ENCODE measurements around the gene TUBG1. TPM values are rescaled to one million over a fixed set of nuclear protein-coding genes. Genes with fewer than 3 reads are reported as not detected.

The TUBG1 gene
- total RNA-seq, 1 donor from 2014 or later = 53.9 TPM

GRCh38 chr17:42566883-42567573, 42.5 kb upstream of the TUBG1 start, which contains the start of gene MLX:
Gene MLX, plus strand, starts transcription at chr17:42567100. Its CDS starts 25 bp downstream, at chr17:42567125.
- no peaks in the 10 kb centered on the region for H3K9me3 Mint-ChIP-seq (ENCODE audit: low read depth)
- peaks cover 8% of the 10 kb centered on the region for H3K36me3 Mint-ChIP-seq (ENCODE audit: insufficient read depth)
- no peak for TF ChIP-seq CTCF (IDR thresholded peaks at IDR 0.05; ENCODE audit: unreplicated experiment)
- H3K27ac Mint-ChIP-seq = peak within 1 kb of the TSS; percentile 79
- H3K4me1 Mint-ChIP-seq (ENCODE audit: low read depth) = peaks cover 17% of the 10 kb centered on the region
- DNase-seq (ENCODE audit: low spot score, unreplicated experiment) = peak; percentile 88
- H3K4me3 Mint-ChIP-seq (ENCODE audit: low read depth) = peak within 1 kb of the TSS; percentile 91
- no peaks in the 10 kb centered on the region for H3K27me3 Mint-ChIP-seq

- no peak for DNase-seq (ENCODE audit: low spot score, unreplicated experiment)
- H3K27ac Mint-ChIP-seq = no peak overlapping the region
These were observed 41.0 kb upstream of the TUBG1 start for GRCh38 chr17:42568341-42569111.

GRCh38 chr17:42571435-42572225, 37.9 kb upstream of the TUBG1 start:
- DNase-seq (ENCODE audit: low spot score, unreplicated experiment) = no peak
- no peak overlapping the region for H3K4me3 Mint-ChIP-seq (ENCODE audit: low read depth)

More at GRCh38 chr17:42568341-42569111, 41.0 kb upstream of the TUBG1 start:
- no peak for TF ChIP-seq CTCF (IDR thresholded peaks at IDR 0.05; ENCODE audit: unreplicated experiment)
- H3K4me1 Mint-ChIP-seq (ENCODE audit: low read depth) = peaks cover 9% of the 10 kb centered on the region
- no peaks in the 10 kb centered on the region for H3K9me3 Mint-ChIP-seq (ENCODE audit: low read depth)
- H3K4me3 Mint-ChIP-seq (ENCODE audit: low read depth) = peak overlapping the region; percentile 33
- H3K27me3 Mint-ChIP-seq = no peaks in the 10 kb centered on the region
- H3K36me3 Mint-ChIP-seq (ENCODE audit: insufficient read depth) = peaks cover 14% of the 10 kb centered on the region

GRCh38 chr17:42573095-42573494, 36.4 kb upstream of the TUBG1 start:
- Mint-ChIP-seq H3K27ac (no peak overlapping the region), H3K4me3 (ENCODE audit: low read depth) (no peak overlapping the region), H3K4me1 (ENCODE audit: low read depth) (peaks cover 15% of the 10 kb centered on the region), H3K9me3 (ENCODE audit: low read depth) (no peaks in the 10 kb centered on the region), H3K36me3 (ENCODE audit: insufficient read depth) (peaks cover 17% of the 10 kb centered on the region), H3K27me3 (no peaks in the 10 kb centered on the region)
- no peak for TF ChIP-seq CTCF (IDR thresholded peaks at IDR 0.05; ENCODE audit: unreplicated experiment)
- no peak for DNase-seq (ENCODE audit: low spot score, unreplicated experiment)

More at GRCh38 chr17:42571435-42572225, 37.9 kb upstream of the TUBG1 start:
- Mint-ChIP-seq H3K27ac (no peak overlapping the region), H3K9me3 (ENCODE audit: low read depth) (no peaks in the 10 kb centered on the region), H3K36me3 (ENCODE audit: insufficient read depth) (peaks cover 17% of the 10 kb centered on the region), H3K27me3 (no peaks in the 10 kb centered on the region), H3K4me1 (ENCODE audit: low read depth) (peaks cover 10% of the 10 kb centered on the region)
- TF ChIP-seq CTCF (IDR thresholded peaks at IDR 0.05; ENCODE audit: unreplicated experiment) = no peak

GRCh38 chr17:42574463-42574862, 35.0 kb upstream of the TUBG1 start:
- H3K4me1 Mint-ChIP-seq (ENCODE audit: low read depth) = peaks cover 18% of the 10 kb centered on the region
- no peak overlapping the region for H3K27ac Mint-ChIP-seq
- TF ChIP-seq CTCF (IDR thresholded peaks at IDR 0.05; ENCODE audit: unreplicated experiment) = no peak
- H3K4me3 Mint-ChIP-seq (ENCODE audit: low read depth) = no peak overlapping the region
- DNase-seq (ENCODE audit: low spot score, unreplicated experiment) = no peak
- H3K27me3 Mint-ChIP-seq = no peaks in the 10 kb centered on the region
- no peaks in the 10 kb centered on the region for H3K9me3 Mint-ChIP-seq (ENCODE audit: low read depth)
- H3K36me3 Mint-ChIP-seq (ENCODE audit: insufficient read depth) = peaks cover 17% of the 10 kb centered on the region

Measured in progenitor cell of endocrine pancreas (in vitro differentiated cells).